SK-N-SH treated with all-trans-retinoic acid at 6 μM for 48 hours (cell line): ENCODE data around the gene SCAP.

Source experiments
- ATAC-seq: fragments of 200-7000 bp; cut with Tn5 transposase; 3 replicates; pipeline ENCODE4 v1.9.1; 2020; ENCODE audit warnings: mild to moderate bottlenecking, moderate library complexity
- ARNTL ChIP-seq: fragments of 450-650 bp; formaldehyde crosslinking; IDR thresholded peaks from 2 replicates; pipeline ENCODE4 v1.5.0; 2020; ENCODE audit warnings: low read depth, mild to moderate bottlenecking, moderate library complexity, borderline replicate concordance
- BACH2 ChIP-seq: fragments of 250-450 bp; sonication (Bioruptor Pico); IDR thresholded peaks from 2 replicates; pipeline ENCODE4 v1.9.0; 2021; ENCODE audit warnings: mild to moderate bottlenecking, borderline replicate concordance
- CSDC2 ChIP-seq: fragments of 250-450 bp; sonication (Bioruptor Pico); IDR thresholded peaks from 2 replicates; pipeline ENCODE4 v1.5.0; 2020; ENCODE audit warnings: mild to moderate bottlenecking, moderate library complexity
- GLIS3 ChIP-seq: fragments of 250-450 bp; sonication (Bioruptor Pico); IDR thresholded peaks from 2 replicates; pipeline ENCODE4 v1.5.0; 2020; ENCODE audit warnings: mild to moderate bottlenecking, moderate library complexity
- ISL1 ChIP-seq: fragments of 250-450 bp; sonication (Bioruptor Pico); IDR thresholded peaks from 2 replicates; pipeline ENCODE4 v2.1.2; 2022; ENCODE audit warnings: mild to moderate bottlenecking, moderate library complexity
- POU6F1 ChIP-seq: fragments of 250-450 bp; sonication (Bioruptor Pico); IDR thresholded peaks from 2 replicates; pipeline ENCODE4 v1.8.0; 2021; ENCODE audit warnings: low read depth, mild to moderate bottlenecking, moderate library complexity, borderline replicate concordance
- PPARA ChIP-seq: fragments of 250-450 bp; sonication (Bioruptor Pico); IDR thresholded peaks from 2 replicates; pipeline ENCODE4 v1.5.0; 2020; ENCODE audit warnings: mild to moderate bottlenecking, borderline replicate concordance
- RARB ChIP-seq: fragments of 250-450 bp; sonication (Bioruptor Pico); IDR thresholded peaks from 2 replicates; pipeline ENCODE4 v1.8.0; 2021; ENCODE audit warnings: mild to moderate bottlenecking, moderate library complexity
- SNAI2 ChIP-seq: fragments of 250-450 bp; sonication (Bioruptor Pico); IDR thresholded peaks from 2 replicates; pipeline ENCODE4 v1.5.0; 2020; ENCODE audit warnings: mild to moderate bottlenecking, moderate library complexity
- TCF4 ChIP-seq: fragments of 250-450 bp; sonication (Bioruptor Pico); IDR thresholded peaks from 2 replicates; pipeline ENCODE4 v1.8.0; 2021; ENCODE audit warnings: mild to moderate bottlenecking, moderate library complexity, borderline replicate concordance
- TOX ChIP-seq: fragments of 250-450 bp; sonication (Bioruptor Pico); IDR thresholded peaks from 2 replicates; pipeline ENCODE4 v1.8.0; 2021; ENCODE audit warnings: mild to moderate bottlenecking, moderate library complexity, borderline replicate concordance
- ZC3H10 ChIP-seq: fragments of 250-450 bp; sonication (Bioruptor Pico); IDR thresholded peaks from 2 replicates; pipeline ENCODE4 v1.5.1; 2021; ENCODE audit warnings: mild to moderate bottlenecking, moderate library complexity
- ZFP3 ChIP-seq: fragments of 250-450 bp; sonication (Bioruptor Pico); IDR thresholded peaks from 2 replicates; pipeline ENCODE4 v1.5.0; 2020; ENCODE audit warnings: mild to moderate bottlenecking, moderate library complexity
- ZFP30 ChIP-seq: fragments of 450-650 bp; formaldehyde crosslinking; IDR thresholded peaks from 2 replicates; pipeline ENCODE4 v1.5.0; 2022; ENCODE audit warnings: mild to moderate bottlenecking, moderate library complexity
- ZNF565 ChIP-seq: fragments of 450-650 bp; formaldehyde crosslinking; conservative IDR thresholded peaks from 2 replicates; pipeline ENCODE4 v1.5.0; 2020; ENCODE audit warnings: low read depth, mild to moderate bottlenecking, moderate library complexity
- ZNF70 ChIP-seq: fragments of 450-650 bp; formaldehyde crosslinking; IDR thresholded peaks from 2 replicates; pipeline ENCODE4 v1.5.0; 2020; ENCODE audit warnings: mild to moderate bottlenecking, moderate library complexity
- TF ChIP-seq, protein P1 (sequence below): fragments of 250-450 bp; sonication (Bioruptor Pico); IDR thresholded peaks from 2 replicates; pipeline ENCODE4 v1.5.1; 2020; ENCODE audit warnings: low read depth, mild to moderate bottlenecking, moderate library complexity
- TF ChIP-seq, protein P2 (sequence below): fragments of 250-450 bp; sonication (Bioruptor Pico); IDR thresholded peaks from 2 replicates; pipeline ENCODE4 v1.5.0; 2020; ENCODE audit warnings: mild to moderate bottlenecking, moderate library complexity

The SCAP gene

DNA sequence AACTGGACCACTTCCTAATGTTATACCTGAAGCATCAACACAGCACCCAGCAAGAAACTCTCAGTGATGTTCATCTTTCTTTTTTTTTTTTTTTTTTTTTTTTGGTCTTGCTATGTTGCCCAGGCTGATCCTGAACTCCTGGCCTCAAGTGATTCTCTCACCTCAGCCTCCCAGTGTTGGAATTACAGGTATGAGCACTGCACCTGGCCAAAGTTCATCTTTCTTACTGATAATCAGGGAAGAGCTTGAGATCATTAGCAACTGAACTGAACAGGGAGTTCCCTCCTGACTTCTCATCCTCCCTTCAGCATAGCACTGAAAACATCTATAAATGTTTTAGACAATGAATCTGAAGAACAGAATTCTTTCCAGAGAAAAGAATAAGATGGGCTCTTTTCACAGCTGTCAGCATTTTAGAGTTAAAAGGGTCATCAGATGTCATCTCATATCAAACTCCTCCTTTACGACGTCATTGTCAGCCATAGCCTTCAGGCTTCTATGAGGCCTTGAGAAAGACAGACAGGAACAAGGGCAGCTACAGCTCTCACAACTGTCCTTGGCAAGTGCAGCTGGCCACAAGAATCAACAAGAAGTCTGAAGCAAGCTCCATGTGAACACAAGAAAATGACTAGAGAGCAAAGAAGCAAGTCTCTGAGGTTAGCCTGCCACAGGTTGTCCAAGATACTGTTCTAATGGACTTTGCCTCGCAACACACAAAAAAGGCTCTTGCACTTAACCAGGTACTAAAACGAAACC is 33.8 kb downstream of the SCAP start:
- TF ChIP-seq RARB (CRISPR knock-in tag) (no peak), TOX (CRISPR knock-in tag) (no peak), POU6F1 (CRISPR knock-in tag) (no peak), ISL1 (CRISPR knock-in tag) (no peak), SNAI2 (CRISPR knock-in tag) (no peak), BACH2 (CRISPR knock-in tag) (no peak), ZNF565 (no peak)
- TF ChIP-seq, protein P1, sequence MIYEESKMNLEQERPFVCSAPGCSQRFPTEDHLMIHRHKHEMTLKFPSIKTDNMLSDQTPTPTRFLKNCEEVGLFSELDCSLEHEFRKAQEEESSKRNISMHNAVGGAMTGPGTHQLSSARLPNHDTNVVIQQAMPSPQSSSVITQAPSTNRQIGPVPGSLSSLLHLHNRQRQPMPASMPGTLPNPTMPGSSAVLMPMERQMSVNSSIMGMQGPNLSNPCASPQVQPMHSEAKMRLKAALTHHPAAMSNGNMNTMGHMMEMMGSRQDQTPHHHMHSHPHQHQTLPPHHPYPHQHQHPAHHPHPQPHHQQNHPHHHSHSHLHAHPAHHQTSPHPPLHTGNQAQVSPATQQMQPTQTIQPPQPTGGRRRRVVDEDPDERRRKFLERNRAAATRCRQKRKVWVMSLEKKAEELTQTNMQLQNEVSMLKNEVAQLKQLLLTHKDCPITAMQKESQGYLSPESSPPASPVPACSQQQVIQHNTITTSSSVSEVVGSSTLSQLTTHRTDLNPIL (CRISPR knock-in tag): no peak
- ATAC-seq: no peak

- ATAC-seq: peak; percentile 55; the same call in 1 of the 3 replicates
- TF ChIP-seq TCF4 (CRISPR knock-in tag) (no peak), BACH2 (CRISPR knock-in tag) (no peak), ZNF565 (no peak), ZFP3 (CRISPR knock-in tag) (no peak), TOX (CRISPR knock-in tag) (no peak)
These were observed 35.6 kb downstream of the SCAP start for GRCh38 chr3:47440131-47440530.

- TF ChIP-seq ARNTL (CRISPR knock-in tag) (no peak), PPARA (no peak)
- no peak for ATAC-seq
These were observed 39.6 kb downstream of the SCAP start for GRCh38 chr3:47436180-47436579.

DNA sequence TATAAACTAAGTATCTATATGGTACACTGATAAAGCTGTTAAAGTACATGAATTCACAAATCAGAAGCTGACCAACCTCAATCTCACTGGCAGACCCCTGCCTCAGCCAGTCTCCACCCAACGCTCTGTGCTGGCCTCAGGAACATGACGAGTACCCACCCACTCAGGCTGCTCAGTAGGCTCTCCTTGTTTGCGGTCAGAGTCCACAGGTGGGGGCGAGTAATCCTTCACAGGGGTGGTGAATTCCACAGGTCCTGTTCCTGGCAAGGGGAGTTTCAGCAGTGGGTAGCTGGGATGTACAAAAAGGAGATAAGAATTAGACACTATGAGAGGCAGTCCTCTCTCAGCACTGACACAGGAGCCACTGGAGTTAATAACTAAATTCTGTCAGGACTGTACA is 40.9 kb downstream of the SCAP start:
- no peak for ATAC-seq
- TF ChIP-seq GLIS3 (CRISPR knock-in tag) (no peak), PPARA (no peak), ZFP30 (CRISPR knock-in tag) (no peak), POU6F1 (CRISPR knock-in tag) (no peak), TCF4 (CRISPR knock-in tag) (no peak), ZC3H10 (no peak), SNAI2 (CRISPR knock-in tag) (no peak), TOX (CRISPR knock-in tag) (no peak), RARB (CRISPR knock-in tag) (no peak)

DNA sequence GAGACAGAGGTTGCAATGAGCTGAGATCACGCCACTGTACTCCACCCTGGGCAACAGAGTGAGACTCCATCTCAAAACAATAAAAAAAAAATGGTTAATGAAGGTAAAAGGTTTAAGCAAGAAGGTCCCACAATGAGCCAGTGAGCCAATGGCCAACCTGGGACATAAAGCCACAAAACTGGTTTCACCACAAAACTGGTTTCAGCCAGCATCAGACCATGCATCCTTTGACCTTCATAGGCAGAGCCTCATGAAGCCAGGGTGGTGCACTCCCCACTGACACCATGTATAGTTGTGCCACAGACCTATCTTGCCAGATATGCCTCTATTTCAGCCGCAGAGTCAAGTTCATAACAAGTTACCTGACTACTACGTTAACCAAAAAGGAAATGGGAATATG is 41.9 kb downstream of the SCAP start:
- TF ChIP-seq TOX (CRISPR knock-in tag) (no peak), ZNF70 (no peak), BACH2 (CRISPR knock-in tag) (no peak), RARB (CRISPR knock-in tag) (no peak), POU6F1 (CRISPR knock-in tag) (no peak), ZNF565 (no peak), CSDC2 (no peak)
- TF ChIP-seq, protein P2, sequence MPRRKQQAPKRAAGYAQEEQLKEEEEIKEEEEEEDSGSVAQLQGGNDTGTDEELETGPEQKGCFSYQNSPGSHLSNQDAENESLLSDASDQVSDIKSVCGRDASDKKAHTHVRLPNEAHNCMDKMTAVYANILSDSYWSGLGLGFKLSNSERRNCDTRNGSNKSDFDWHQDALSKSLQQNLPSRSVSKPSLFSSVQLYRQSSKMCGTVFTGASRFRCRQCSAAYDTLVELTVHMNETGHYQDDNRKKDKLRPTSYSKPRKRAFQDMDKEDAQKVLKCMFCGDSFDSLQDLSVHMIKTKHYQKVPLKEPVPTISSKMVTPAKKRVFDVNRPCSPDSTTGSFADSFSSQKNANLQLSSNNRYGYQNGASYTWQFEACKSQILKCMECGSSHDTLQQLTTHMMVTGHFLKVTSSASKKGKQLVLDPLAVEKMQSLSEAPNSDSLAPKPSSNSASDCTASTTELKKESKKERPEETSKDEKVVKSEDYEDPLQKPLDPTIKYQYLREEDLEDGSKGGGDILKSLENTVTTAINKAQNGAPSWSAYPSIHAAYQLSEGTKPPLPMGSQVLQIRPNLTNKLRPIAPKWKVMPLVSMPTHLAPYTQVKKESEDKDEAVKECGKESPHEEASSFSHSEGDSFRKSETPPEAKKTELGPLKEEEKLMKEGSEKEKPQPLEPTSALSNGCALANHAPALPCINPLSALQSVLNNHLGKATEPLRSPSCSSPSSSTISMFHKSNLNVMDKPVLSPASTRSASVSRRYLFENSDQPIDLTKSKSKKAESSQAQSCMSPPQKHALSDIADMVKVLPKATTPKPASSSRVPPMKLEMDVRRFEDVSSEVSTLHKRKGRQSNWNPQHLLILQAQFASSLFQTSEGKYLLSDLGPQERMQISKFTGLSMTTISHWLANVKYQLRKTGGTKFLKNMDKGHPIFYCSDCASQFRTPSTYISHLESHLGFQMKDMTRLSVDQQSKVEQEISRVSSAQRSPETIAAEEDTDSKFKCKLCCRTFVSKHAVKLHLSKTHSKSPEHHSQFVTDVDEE (CRISPR knock-in tag): no peak
- no peak for ATAC-seq
